Uterus (tissue), 4 donors: Measurements from ENCODE around the gene OPRL1. TPM values are rescaled to one million over a fixed set of nuclear protein-coding genes. Genes with fewer than 3 reads are reported as not detected.

Experiments used
- DNase-seq, 2 donors: peaks; one replicate each; pipeline ENCODE4 v3.0.0-alpha.2; 2019 to 2020
- H3K27ac ChIP-seq, 2 donors: fragments of 200-600 bp; sonication (generic); 1 replicate in 1 of 2; 2 replicates in 1 of 2; pipeline ENCODE4 v1.5.1; 2016 to 2018
- H3K27me3 ChIP-seq, 2 donors: fragments of 200-600 bp; sonication (generic); one replicate each; pipeline ENCODE4 v1.5.1; 2018 to 2019; ENCODE audit warnings: control low read depth in 1 of 2
- H3K36me3 ChIP-seq, 2 donors: fragments of 200-600 bp; sonication (generic); one replicate each; pipeline ENCODE4 v1.5.1; 2019; ENCODE audit warnings: control low read depth in 1 of 2
- H3K4me1 ChIP-seq, 2 donors: fragments of 200-600 bp; sonication (generic); one replicate each; pipeline ENCODE4 v1.5.1; 2018 to 2019; ENCODE audit warnings: control low read depth in 1 of 2
- H3K4me3 ChIP-seq, 2 donors: fragments of 200-600 bp; sonication (generic); 1 replicate in 1 of 2; 2 replicates in 1 of 2; pipeline ENCODE4 v1.5.1; 2018 to 2019; ENCODE audit warnings: mild to moderate bottlenecking in 1 of 2
- H3K9me3 ChIP-seq, 2 donors: fragments of 200-600 bp; sonication (generic); one replicate each; pipeline ENCODE4 v1.5.1; 2019; ENCODE audit warnings: control low read depth in 1 of 2
- CTCF ChIP-seq, 4 experiments: fragments of 200-600 bp in 2 of 4; fragments of 450-650 bp in 2 of 4; sonication (generic) in 2 of 4; IDR thresholded peaks; one replicate each; pipeline ENCODE4 v1.5.1; 2016 to 2019; ENCODE audit warnings: antibody characterized with exemption in 4 of 4, mild to moderate bottlenecking in 2 of 4, moderate library complexity in 1 of 4
- POLR2A ChIP-seq, 2 donors: fragments of 450-650 bp; IDR thresholded peaks; one replicate each; pipeline ENCODE4 v1.6.1; 2016; ENCODE audit warnings: antibody characterized with exemption in 2 of 2, mild to moderate bottlenecking in 1 of 2, moderate library complexity in 1 of 2
- intact Hi-C: fragments of 100-400 bp; cut with DNase I; formaldehyde crosslinking; loops from one replicate; pipeline ENCODE4 v1.15.1; 2023; ENCODE audit warnings: low total_unique reads
- total RNA-seq, 4 donors: library from RNA; depleted of rRNA in 3 of 4; stranded (reverse); fragments of >200 nt in 3 of 4; gene quantifications; one replicate each; pipeline versions ENCODE4 v1.1.0 to v1.2.4, GENCODE V29; 2014 to 2023
- donor health status: DM: yes; HTN: yes; CAD: no.

The OPRL1 gene
- total RNA-seq, 4 donors from 2014 or later, result 0.51 to 1.9 (median 0.64) TPM; not detected in 1

- peaks cover 0 to 9% of the 10 kb centered on the region in 2 donors for H3K4me1 ChIP-seq
- no peak for TF ChIP-seq POLR2A (IDR thresholded peaks at IDR 0.05)
- no peak for TF ChIP-seq CTCF (IDR thresholded peaks at IDR 0.05)
- H3K4me3 ChIP-seq, result no peak overlapping the region
- intact Hi-C loops, result no loop called here
- no peaks in the 10 kb centered on the region for H3K27me3 ChIP-seq
- H3K9me3 ChIP-seq, result no peaks in the 10 kb centered on the region
- H3K36me3 ChIP-seq, result no peaks in the 10 kb centered on the region
- peak overlapping the region; percentile 55 for H3K27ac ChIP-seq
- DNase-seq, result no peak
These were observed 22.8 kb upstream of the OPRL1 start for GRCh38 chr20:64056889-64057627.

DNA sequence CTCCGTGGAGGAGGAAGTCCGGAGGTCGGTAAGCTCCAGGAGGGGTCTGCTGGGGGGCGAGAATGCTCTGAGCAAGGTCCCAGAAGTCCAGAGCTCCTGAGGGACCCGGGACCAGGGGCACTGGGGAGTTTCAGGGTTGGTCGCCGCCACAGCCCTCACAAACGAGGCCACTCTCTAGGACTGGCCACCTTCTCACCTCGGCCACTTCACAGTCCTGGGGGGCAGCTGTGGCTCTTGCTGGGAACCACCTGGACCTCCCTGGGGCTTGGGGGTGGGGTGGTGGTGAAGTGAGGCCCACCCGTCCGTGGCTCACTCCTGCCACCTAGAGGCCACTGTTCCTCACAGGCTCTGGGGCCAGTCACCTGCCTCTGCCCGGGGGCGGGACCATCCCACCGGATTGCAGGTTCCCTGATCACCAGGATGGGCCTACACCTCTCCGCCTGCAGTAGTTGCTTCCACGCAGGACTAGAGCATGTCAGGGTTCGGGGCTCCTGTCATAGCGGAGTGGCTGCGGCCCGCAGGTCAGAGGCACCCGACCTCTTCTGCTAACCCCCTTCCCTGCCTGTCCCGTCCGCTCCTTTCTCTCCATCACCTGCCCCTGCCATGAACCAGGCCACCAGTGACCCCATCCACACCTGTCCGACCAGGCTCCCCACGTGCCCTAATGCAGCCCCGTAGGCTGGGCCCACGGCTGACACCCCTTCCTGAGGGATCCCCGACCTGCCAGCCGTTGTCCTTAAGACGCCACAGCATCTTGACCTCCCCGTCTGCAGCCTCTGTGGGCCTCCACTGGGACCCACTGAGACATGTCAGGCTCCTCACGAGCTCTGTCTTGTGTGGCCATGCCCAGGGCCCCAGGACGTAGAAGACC, 22.0 kb upstream of the OPRL1 start:
- H3K36me3 ChIP-seq, result no peaks in the 10 kb centered on the region
- no peaks in the 10 kb centered on the region for H3K27me3 ChIP-seq
- DNase-seq, result peak; percentile 62 to 69
- H3K4me1 ChIP-seq, result peaks cover 0 to 11% of the 10 kb centered on the region in 2 donors
- peak overlapping the region; percentile 55 for H3K27ac ChIP-seq
- peak; percentile 61 to 85 (median 66) for TF ChIP-seq CTCF (IDR thresholded peaks at IDR 0.05)
- no peak for TF ChIP-seq POLR2A (IDR thresholded peaks at IDR 0.05)
- H3K9me3 ChIP-seq, result no peaks in the 10 kb centered on the region
- H3K4me3 ChIP-seq, result no peak overlapping the region
- intact Hi-C loops, result no loop called here

GRCh38 chr20:64058536-64058935, 21.3 kb upstream of the OPRL1 start:
- Histone ChIP-seq H3K4me1 (peaks cover 0 to 11% of the 10 kb centered on the region in 2 donors), H3K27me3 (no peaks in the 10 kb centered on the region), H3K9me3 (no peaks in the 10 kb centered on the region), H3K27ac (no peak overlapping the region), H3K36me3 (no peaks in the 10 kb centered on the region), H3K4me3 (no peak overlapping the region)
- DNase-seq, result no peak
- TF ChIP-seq POLR2A (IDR thresholded peaks at IDR 0.05) (no peak), CTCF (IDR thresholded peaks at IDR 0.05) (no peak)
- intact Hi-C loops, result no loop called here

- peaks cover 0 to 23% of the 10 kb centered on the region in 2 donors for H3K4me1 ChIP-seq
These were observed 17.6 kb upstream of the OPRL1 start for GRCh38 chr20:64062276-64062595.

More at GRCh38 chr20:64062276-64062595, 17.6 kb upstream of the OPRL1 start:
- no peak for DNase-seq
- TF ChIP-seq POLR2A (IDR thresholded peaks at IDR 0.05) (no peak), CTCF (IDR thresholded peaks at IDR 0.05) (no peak)
- Histone ChIP-seq H3K36me3 (no peaks in the 10 kb centered on the region), H3K4me3 (peak overlapping the region; percentile 78 to 92), H3K27ac (peak overlapping the region; percentile 82 to 85), H3K27me3 (no peaks in the 10 kb centered on the region), H3K9me3 (no peaks in the 10 kb centered on the region)
- intact Hi-C loops, result no loop called here
